H1 (cell line): ENCODE measurements around the gene CDH1. TPM values are rescaled to one million over a fixed set of nuclear protein-coding genes. Genes with fewer than 3 reads are reported as not detected.

Source experiments
- CTCF ChIA-PET: fragments of 300-600 bp; sonication (Branson Sonifier 250); formaldehyde crosslinking; loops from one replicate; lab custom pipeline; 2021; ENCODE audit not compliant: partially characterized antibody; lab: Charles Lee
- POLR2A ChIA-PET: fragments of 300-600 bp; sonication (Branson Sonifier 250); formaldehyde crosslinking; loops from one replicate; lab custom pipeline; 2021; ENCODE audit warnings: inconsistent platforms; ENCODE audit not compliant: partially characterized antibody; lab: Charles Lee
- DNase-seq, 2 experiments: peaks; one replicate each; pipeline versions ENCODE4 v3.0.0 to v3.0.0-alpha.2; 2010 to 2022; ENCODE audit warnings: low spot score in 2 of 2, low read depth in 1 of 2, mixed read lengths in 1 of 2
- FAIRE-seq: peaks from 2 replicates; lab custom pipeline; 2011; peaks lifted over from hg19 to GRCh38; lab: Jason Lieb, UNC
- H2AFZ ChIP-seq: 2 replicates; pipeline ENCODE4 v1.8.1; 2012; ENCODE audit warnings: low read length, inconsistent platforms
- H2AK5ac ChIP-seq: 2 replicates; pipeline ENCODE4 v1.6.1; 2013; ENCODE audit warnings: low read depth, low read length
- H2BK120ac ChIP-seq: replicated peaks from 2 replicates; pipeline ENCODE3; 2013; ENCODE audit warnings: low read depth, low read length, inconsistent platforms
- H2BK12ac ChIP-seq: 2 replicates; pipeline ENCODE4 v1.6.1; 2013; ENCODE audit warnings: low read depth, low read length
- H2BK15ac ChIP-seq: 2 replicates; pipeline ENCODE4 v1.6.1; 2013; ENCODE audit warnings: low read length
- H2BK20ac ChIP-seq: 2 replicates; pipeline ENCODE4 v1.6.1; 2013; ENCODE audit warnings: low read length
- H2BK5ac ChIP-seq: 2 replicates; pipeline ENCODE4 v1.6.1; 2013; ENCODE audit warnings: low read depth, low read length
- H3K14ac ChIP-seq: 2 replicates; pipeline ENCODE4 v1.6.1; 2013; ENCODE audit warnings: inconsistent platforms; ENCODE audit not compliant: insufficient read length
- H3K18ac ChIP-seq: 2 replicates; pipeline ENCODE4 v1.6.1; 2013; ENCODE audit warnings: low read length; ENCODE audit errors: extremely low read depth
- H3K23ac ChIP-seq: 2 replicates; pipeline ENCODE4 v1.6.1; 2013; ENCODE audit warnings: inconsistent platforms; ENCODE audit not compliant: insufficient read length
- H3K23me2 ChIP-seq: 2 replicates; pipeline ENCODE4 v1.6.1; 2013; ENCODE audit warnings: low read depth, low read length
- H3K27ac ChIP-seq: 2 replicates; pipeline ENCODE4 v1.6.1; 2011; ENCODE audit warnings: low read depth, low read length, inconsistent platforms
- H3K27me3 ChIP-seq, 4 experiments: replicated peaks in 1 of 4; 1 replicate in 1 of 4; 2 replicates in 3 of 4; pipeline versions ENCODE4 v1.6.1 to v1.8.1; 2011 to 2013; ENCODE audit warnings: low read length in 3 of 4, mild to moderate bottlenecking in 3 of 4, inconsistent platforms in 2 of 4, mixed read lengths in 2 of 4, moderate library complexity in 1 of 4; ENCODE audit not compliant: control insufficient read depth in 3 of 4, insufficient read depth in 3 of 4; ENCODE audit errors: extremely low read depth in 1 of 4
- H3K36me3 ChIP-seq, 4 experiments: 2 replicates each; pipeline versions ENCODE4 v1.6.1 to v1.8.1; 2011 to 2013; ENCODE audit warnings: mild to moderate bottlenecking in 4 of 4, low read length in 3 of 4, moderate library complexity in 2 of 4, control low read depth in 1 of 4, inconsistent platforms in 1 of 4; ENCODE audit not compliant: insufficient read depth in 4 of 4, control insufficient read depth in 2 of 4
- H3K4ac ChIP-seq: replicated peaks from 2 replicates; pipeline ENCODE3; 2013; ENCODE audit warnings: low read length, low read depth, mixed read lengths, inconsistent platforms; ENCODE audit not compliant: insufficient read length
- H3K4me1 ChIP-seq, 4 experiments: replicated peaks in 1 of 4; 1 replicate in 1 of 4; 2 replicates in 3 of 4; pipeline versions ENCODE4 v1.6.1 to v1.8.1; 2011 to 2013; ENCODE audit warnings: low read length in 3 of 4, inconsistent platforms in 2 of 4, mixed read lengths in 1 of 4; ENCODE audit not compliant: insufficient read depth in 4 of 4, control insufficient read depth in 3 of 4
- H3K4me2 ChIP-seq, 2 experiments: 2 replicates each; pipeline versions ENCODE4 v1.6.1 to v1.8.1; 2011 to 2013; ENCODE audit warnings: low read depth in 2 of 2, low read length in 2 of 2, control low read depth in 1 of 2, inconsistent platforms in 1 of 2, mild to moderate bottlenecking in 1 of 2; ENCODE audit not compliant: insufficient read depth in 1 of 2
- H3K4me3 ChIP-seq, 4 experiments: fragments of 200-600, 300-600 bp in 1 of 4; sonication (generic), shearing (Covaris generic), sonication (Bioruptor Twin) in 1 of 4; 2 replicates each; pipeline versions ENCODE4 v1.5.1 to v1.8.1; 2011 to 2016; ENCODE audit warnings: low read length in 4 of 4, low read depth in 3 of 4, control low read depth in 2 of 4, inconsistent platforms in 2 of 4, mild to moderate bottlenecking in 2 of 4, mixed read lengths in 1 of 4, moderate library complexity in 1 of 4; ENCODE audit not compliant: insufficient read depth in 2 of 4; ENCODE audit errors: extremely low read depth in 1 of 4
- H3K56ac ChIP-seq: replicated peaks from 2 replicates; pipeline ENCODE3; 2013; ENCODE audit warnings: low read depth, mild to moderate bottlenecking, mixed read lengths, low read length, inconsistent platforms; ENCODE audit not compliant: insufficient read length
- H3K79me1 ChIP-seq: 2 replicates; pipeline ENCODE4 v1.6.1; 2013; ENCODE audit warnings: low read depth, low read length, control low read depth
- H3K79me2 ChIP-seq, 2 experiments: 2 replicates each; pipeline versions ENCODE4 v1.6.1 to v1.8.1; 2012 to 2013; ENCODE audit warnings: low read length in 2 of 2, mild to moderate bottlenecking in 2 of 2, inconsistent platforms in 1 of 2; ENCODE audit not compliant: insufficient read depth in 2 of 2, control insufficient read depth in 1 of 2
- H3K9ac ChIP-seq, 4 experiments: replicated peaks in 1 of 4; 1 replicate in 1 of 4; 2 replicates in 3 of 4; pipeline versions ENCODE4 v1.6.1 to v1.8.1; 2011 to 2013; ENCODE audit warnings: low read depth in 3 of 4, low read length in 3 of 4, control low read depth in 2 of 4, mild to moderate bottlenecking in 2 of 4, moderate library complexity in 2 of 4, inconsistent platforms in 1 of 4; ENCODE audit errors: extremely low read depth in 1 of 4
- H3K9me3 ChIP-seq, 2 experiments: 2 replicates each; pipeline versions ENCODE4 v1.6.1 to v1.8.1; 2012 to 2013; ENCODE audit warnings: mild to moderate bottlenecking in 2 of 2, moderate library complexity in 2 of 2, control low read depth in 1 of 2, inconsistent platforms in 1 of 2, low read depth in 1 of 2, low read length in 1 of 2, mixed read lengths in 1 of 2; ENCODE audit not compliant: insufficient read depth in 2 of 2
- H4K20me1 ChIP-seq, 2 experiments: replicated peaks in 1 of 2; 2 replicates each; pipeline versions ENCODE3 to v1.8.1; 2011 to 2013; ENCODE audit warnings: inconsistent platforms in 2 of 2, low read length in 2 of 2, mild to moderate bottlenecking in 1 of 2; ENCODE audit not compliant: insufficient read depth in 2 of 2, control insufficient read depth in 1 of 2
- H4K5ac ChIP-seq: 2 replicates; pipeline ENCODE4 v1.6.1; 2013; ENCODE audit warnings: low read length, low read depth, mixed read lengths, inconsistent platforms; ENCODE audit not compliant: insufficient read length
- H4K8ac ChIP-seq: 2 replicates; pipeline ENCODE4 v1.8.0; 2013; ENCODE audit warnings: mild to moderate bottlenecking, moderate library complexity, low read length, inconsistent platforms; ENCODE audit not compliant: insufficient read depth; ENCODE audit errors: extremely low read depth
- H4K91ac ChIP-seq: replicated peaks from 2 replicates; pipeline ENCODE3; 2013; ENCODE audit warnings: low read length, mixed read lengths, inconsistent platforms; ENCODE audit not compliant: insufficient read length
- CHD1 ChIP-seq: IDR thresholded peaks from 2 replicates; pipeline ENCODE4 v1.6.1; 2012; ENCODE audit warnings: low read depth, low read length, improper control_type of control experiment
- CTBP2 ChIP-seq: IDR thresholded peaks from 2 replicates; pipeline ENCODE4 v1.7.0; 2011; ENCODE audit warnings: borderline replicate concordance, mild to moderate bottlenecking, moderate library complexity, mixed read lengths, low read length; ENCODE audit not compliant: insufficient read depth, insufficient read length
- JUND ChIP-seq: IDR thresholded peaks from 2 replicates; pipeline ENCODE4 v1.6.1; 2011; ENCODE audit warnings: mild to moderate bottlenecking, improper control_type of control experiment, low read length
- MAX ChIP-seq: IDR thresholded peaks from 2 replicates; pipeline ENCODE4 v1.6.1; 2012; ENCODE audit warnings: inconsistent platforms
- NRF1 ChIP-seq: IDR thresholded peaks from 2 replicates; pipeline ENCODE4 v1.6.1; 2011; ENCODE audit warnings: mild to moderate bottlenecking, low read depth, low read length, improper control_type of control experiment
- POU5F1 ChIP-seq: IDR thresholded peaks from 2 replicates; pipeline ENCODE4 v1.6.1; 2011; ENCODE audit warnings: low read depth, mild to moderate bottlenecking, low read length, moderate library complexity
- RBBP5 ChIP-seq: IDR thresholded peaks from 2 replicates; pipeline ENCODE4 v1.7.1; 2012; ENCODE audit warnings: low read depth, mild to moderate bottlenecking, inconsistent platforms, low read length, moderate library complexity, borderline replicate concordance
- SIRT6 ChIP-seq: IDR thresholded peaks from one replicate; pipeline ENCODE4 v1.7.1; 2012; ENCODE audit warnings: low read length, inconsistent platforms
- SUZ12 ChIP-seq: fragments of 200-600 bp; sonication (generic); IDR thresholded peaks from 2 replicates; pipeline ENCODE4 v1.6.1; 2012; ENCODE audit warnings: mild to moderate bottlenecking, inconsistent platforms, low read length, moderate library complexity, mixed read lengths
- TBP ChIP-seq: IDR thresholded peaks from 2 replicates; pipeline ENCODE4 v1.6.1; 2011; ENCODE audit warnings: low read depth, low read length, improper control_type of control experiment
- WGBS, 2 experiments: shearing (Covaris generic) in 1 of 2; methylation state at CpG; one replicate each; pipeline versions ENCODE4 v1.1.6 to v1.1.7; 2013 to 2015; ENCODE audit warnings: low lambda C conversion rate in 2 of 2, mixed read lengths in 2 of 2, inconsistent platforms in 1 of 2, low coverage in 1 of 2, missing lambda C conversion rate in 1 of 2; ENCODE audit not compliant: insufficient replicate concordance in 2 of 2, insufficient coverage in 1 of 2, insufficient read length in 1 of 2; ENCODE audit errors: extremely low coverage in 1 of 2, missing lambda C conversion rate in 1 of 2; 5-methylcytosine and 5-hydroxymethylcytosine counted together
- polyA plus RNA-seq, 7 experiments: library from polyadenylated mRNA; depleted of rRNA in 3 of 7; stranded (reverse) in 5 of 7; unstranded in 2 of 7; fragments of >200 nt in 5 of 7; fragments of 200-250 nt in 2 of 7; gene quantifications; 1 replicate in 5 of 7; 2 replicates in 1 of 7; 4 replicates in 1 of 7; pipeline versions ENCODE4 v1.2.1 to v1.2.3, GENCODE V29; 2011 to 2013; ENCODE audit warnings: missing spikeins in 2 of 7, mixed read lengths in 2 of 7
- total RNA-seq: library from RNA; stranded (reverse); fragmentation: NEBNext Ultra II Directional; extraction: Animal tissue kit (Norgen Biotek cat#: 25700); gene quantifications from 2 replicates; pipeline ENCODE4 v1.2.1, GENCODE V29; 2021

The CDH1 gene
- total and polyA plus RNA-seq, 2 of the 8 experiments (the other 6 are each of a cell fraction or from before 2014, with no cell fraction given): 133 to 265 TPM

- Histone ChIP-seq H3K23ac (no peak overlapping the region), H3K27ac (no peak overlapping the region), H3K23me2 (no peaks in the 10 kb centered on the region), H2BK5ac (no peak overlapping the region), H4K20me1 (no peaks in the 10 kb centered on the region), H3K14ac (no peak overlapping the region), H3K4me3 (no peak overlapping the region), H2BK12ac (no peak overlapping the region), H3K9me3 (no peaks in the 10 kb centered on the region), H2BK120ac (no peak overlapping the region), H3K4me2 (no peak overlapping the region), H3K27me3 (no peaks in the 10 kb centered on the region), H3K56ac (no peak overlapping the region), H3K9ac (no peak overlapping the region), H3K79me1 (no peaks in the 10 kb centered on the region), H2AFZ (no peak overlapping the region), H4K5ac (no peak overlapping the region), H3K79me2 (no peaks in the 10 kb centered on the region), H2BK15ac (no peak overlapping the region; the same call in 1 of the 2 replicates), H3K18ac (no peak overlapping the region), H3K4me1 (no peaks in the 10 kb centered on the region), H4K8ac (no peak overlapping the region), H4K91ac (no peak overlapping the region), H3K36me3 (no peaks in the 10 kb centered on the region), H3K4ac (no peak overlapping the region), H2BK20ac (no peak overlapping the region), H2AK5ac (no peak overlapping the region)
- CTCF ChIA-PET: no interaction called here
- no peak for FAIRE-seq
- DNase-seq: no peak
- POLR2A ChIA-PET: no interaction called here
- WGBS, 2 experiments: 92% methylated on average over 3 of the region's 3 CpGs; no CpG with 5 or more reads in 1 of the 2 experiments
- TF ChIP-seq NRF1: no peak
- TF ChIP-seq CHD1: no peak
- no peak for TF ChIP-seq MAX
- TF ChIP-seq CTBP2: no peak
- no peak for TF ChIP-seq JUND
- no peak for TF ChIP-seq SUZ12
- TF ChIP-seq TBP: no peak
- TF ChIP-seq POU5F1: no peak
- TF ChIP-seq RBBP5: no peak
- no peak for TF ChIP-seq SIRT6
These were observed 12.3 kb upstream of the CDH1 start for GRCh38 chr16:68724797-68725196.
